Neural crest cell (in vitro differentiated cells): ENCODE results near the gene RNF220. TPM values are rescaled to one million over a fixed set of nuclear protein-coding genes. Genes with fewer than 3 reads are reported as not detected.

Experiments used
- DNase-seq: peaks from one replicate; pipeline ENCODE4 v3.0.0; 2021; ENCODE audit warnings: low read depth, mixed read lengths, low spot score
- H3K27ac Mint-ChIP-seq: one replicate; pipeline ENCODE4 v1.8.0; 2021; ENCODE audit warnings: mild to moderate bottlenecking, mixed read lengths; ENCODE audit not compliant: unreplicated experiment
- H3K27me3 Mint-ChIP-seq: 2 replicates; pipeline ENCODE4 v1.8.0; 2021; ENCODE audit warnings: low read depth, mild to moderate bottlenecking, mixed read lengths
- H3K36me3 Mint-ChIP-seq: 2 replicates; pipeline ENCODE4 v1.8.0; 2021; ENCODE audit warnings: low read depth, mild to moderate bottlenecking, mixed read lengths
- H3K4me1 Mint-ChIP-seq: 2 replicates; pipeline ENCODE4 v1.8.0; 2021; ENCODE audit warnings: mixed read lengths
- H3K4me3 Mint-ChIP-seq: one replicate; pipeline ENCODE4 v1.8.0; 2021; ENCODE audit warnings: mild to moderate bottlenecking, mixed read lengths
- H3K9me3 Mint-ChIP-seq: 2 replicates; pipeline ENCODE4 v1.8.0; 2021; ENCODE audit warnings: mixed read lengths
- total RNA-seq: library from RNA; stranded (reverse); gene quantifications from 2 replicates; pipeline ENCODE4 v1.2.1, GENCODE V29; 2021
- TF ChIP-seq, protein P1 (sequence below): fragments of 200-600 bp; sonication (generic); conservative IDR thresholded peaks from 2 replicates; pipeline ENCODE4 v1.5.0; 2021; ENCODE audit warnings: antibody characterized with exemption, mild to moderate bottlenecking

Gene RNF220
- total RNA-seq, 1 donor from 2014 or later, result 96.7 TPM

DNA sequence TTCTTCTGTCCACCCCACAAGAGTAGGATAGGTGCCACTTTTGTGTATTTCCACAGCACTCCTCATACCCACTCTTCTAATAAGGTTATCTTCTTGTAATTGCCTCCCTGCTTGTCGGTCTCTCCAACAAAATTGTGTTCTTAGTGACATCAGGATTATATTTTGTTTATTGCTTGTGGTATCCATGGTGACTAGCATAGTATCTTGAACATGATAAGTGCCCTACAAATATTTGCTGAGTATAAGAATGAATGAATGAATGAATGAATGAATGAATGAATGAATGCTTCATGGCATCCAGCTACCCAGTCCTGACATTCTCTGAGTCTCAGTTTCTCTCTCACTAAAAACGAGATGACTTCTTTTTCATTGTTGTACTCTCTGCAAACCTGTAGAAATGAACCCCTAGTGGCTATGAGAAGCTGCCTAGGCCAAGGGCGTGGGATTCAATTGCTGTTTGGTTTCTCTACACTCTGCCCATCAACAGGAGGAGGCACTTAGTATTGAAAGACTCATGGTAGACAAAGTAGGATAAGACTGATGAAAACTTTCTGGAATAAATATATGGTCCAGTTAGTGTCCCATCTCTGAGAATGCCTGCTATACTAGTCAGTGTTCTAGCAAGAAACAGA lies 148.2 kb downstream of the RNF220 start:
- Mint-ChIP-seq H3K36me3 (no peaks in the 10 kb centered on the region), H3K4me3 (no peak overlapping the region), H3K4me1 (no peaks in the 10 kb centered on the region), H3K27ac (no peak overlapping the region), H3K9me3 (no peaks in the 10 kb centered on the region), H3K27me3 (peaks cover 49% of the 10 kb centered on the region)
- TF ChIP-seq, protein P1, sequence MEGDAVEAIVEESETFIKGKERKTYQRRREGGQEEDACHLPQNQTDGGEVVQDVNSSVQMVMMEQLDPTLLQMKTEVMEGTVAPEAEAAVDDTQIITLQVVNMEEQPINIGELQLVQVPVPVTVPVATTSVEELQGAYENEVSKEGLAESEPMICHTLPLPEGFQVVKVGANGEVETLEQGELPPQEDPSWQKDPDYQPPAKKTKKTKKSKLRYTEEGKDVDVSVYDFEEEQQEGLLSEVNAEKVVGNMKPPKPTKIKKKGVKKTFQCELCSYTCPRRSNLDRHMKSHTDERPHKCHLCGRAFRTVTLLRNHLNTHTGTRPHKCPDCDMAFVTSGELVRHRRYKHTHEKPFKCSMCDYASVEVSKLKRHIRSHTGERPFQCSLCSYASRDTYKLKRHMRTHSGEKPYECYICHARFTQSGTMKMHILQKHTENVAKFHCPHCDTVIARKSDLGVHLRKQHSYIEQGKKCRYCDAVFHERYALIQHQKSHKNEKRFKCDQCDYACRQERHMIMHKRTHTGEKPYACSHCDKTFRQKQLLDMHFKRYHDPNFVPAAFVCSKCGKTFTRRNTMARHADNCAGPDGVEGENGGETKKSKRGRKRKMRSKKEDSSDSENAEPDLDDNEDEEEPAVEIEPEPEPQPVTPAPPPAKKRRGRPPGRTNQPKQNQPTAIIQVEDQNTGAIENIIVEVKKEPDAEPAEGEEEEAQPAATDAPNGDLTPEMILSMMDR, result no peak
- DNase-seq, result no peak

GRCh38 chr1:44553771-44554170 lies 148.7 kb downstream of the RNF220 start:
- Mint-ChIP-seq H3K27ac (no peak overlapping the region), H3K4me1 (no peaks in the 10 kb centered on the region), H3K36me3 (no peaks in the 10 kb centered on the region), H3K4me3 (no peak overlapping the region), H3K27me3 (peaks cover 46% of the 10 kb centered on the region), H3K9me3 (no peaks in the 10 kb centered on the region)
- TF ChIP-seq, protein P1, result no peak
- DNase-seq, result no peak

GRCh38 chr1:44554706-44555105 lies 149.7 kb downstream of the RNF220 start:
- no peaks in the 10 kb centered on the region for H3K4me1 Mint-ChIP-seq
- H3K4me3 Mint-ChIP-seq, result no peak overlapping the region
- no peaks in the 10 kb centered on the region for H3K36me3 Mint-ChIP-seq
- H3K9me3 Mint-ChIP-seq, result no peaks in the 10 kb centered on the region
- no peak overlapping the region for H3K27ac Mint-ChIP-seq
- no peak for DNase-seq
- TF ChIP-seq, protein P1, result no peak
- H3K27me3 Mint-ChIP-seq, result peaks cover 44% of the 10 kb centered on the region

- no peaks in the 10 kb centered on the region for H3K9me3 Mint-ChIP-seq
- H3K4me1 Mint-ChIP-seq, result no peaks in the 10 kb centered on the region
- no peak for DNase-seq
- no peak overlapping the region for H3K27ac Mint-ChIP-seq
- H3K4me3 Mint-ChIP-seq, result no peak overlapping the region
- H3K27me3 Mint-ChIP-seq, result peaks cover 42% of the 10 kb centered on the region
- TF ChIP-seq, protein P1, result no peak
- H3K36me3 Mint-ChIP-seq, result no peaks in the 10 kb centered on the region
These were observed 152.7 kb downstream of the RNF220 start for GRCh38 chr1:44557778-44558177.

DNA sequence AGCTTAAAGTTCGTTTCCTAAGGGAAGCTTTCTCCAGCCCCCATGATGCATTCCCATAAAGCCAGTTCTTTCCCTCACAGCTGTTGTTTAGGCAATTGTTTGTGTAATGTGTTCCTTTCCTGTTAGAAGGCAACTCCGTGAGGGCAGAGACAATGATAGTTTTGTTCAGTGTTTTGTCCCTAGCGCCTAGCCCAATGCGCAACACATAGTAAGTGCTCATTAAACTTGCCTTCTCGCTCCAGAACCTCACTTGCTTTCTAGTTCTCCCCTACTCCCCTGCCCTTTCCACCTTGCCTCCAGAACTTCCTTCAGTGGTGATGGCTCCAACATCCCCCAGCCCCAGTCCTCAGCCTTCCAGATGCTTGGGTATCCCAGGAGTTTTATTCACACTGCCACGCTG lies 153.8 kb downstream of the RNF220 start:
- no peaks in the 10 kb centered on the region for H3K36me3 Mint-ChIP-seq
- no peak overlapping the region for H3K27ac Mint-ChIP-seq
- H3K4me1 Mint-ChIP-seq, result no peaks in the 10 kb centered on the region
- no peaks in the 10 kb centered on the region for H3K9me3 Mint-ChIP-seq
- TF ChIP-seq, protein P1, result no peak
- H3K4me3 Mint-ChIP-seq, result no peak overlapping the region
- no peak for DNase-seq
- H3K27me3 Mint-ChIP-seq, result peaks cover 40% of the 10 kb centered on the region
